ENCODE data around the gene KLHL1.

KLHL1 gene

GRCh38 chr13:69857183-69857821 is 250.9 kb downstream of the KLHL1 start:
- DNase-seq = peak; percentile 65

DNA sequence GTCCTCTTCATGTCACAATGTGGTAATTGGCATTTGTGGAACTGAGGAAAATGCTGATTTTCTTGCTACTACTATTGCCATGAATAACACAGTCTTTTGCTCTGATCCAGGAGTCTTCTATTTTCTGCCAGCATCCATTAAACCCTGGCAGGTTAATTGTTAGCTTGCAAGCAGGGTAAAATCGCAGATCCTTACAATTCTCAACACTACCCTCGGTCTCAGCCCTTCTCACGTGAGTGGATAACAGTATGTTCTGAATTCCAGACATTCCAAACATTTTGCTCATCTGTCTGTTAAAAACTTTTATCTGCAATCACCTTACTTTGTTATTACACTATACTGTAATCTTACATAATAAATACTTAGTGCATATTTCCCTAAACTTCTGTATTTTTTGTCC is 251.9 kb downstream of the KLHL1 start:
- no peak for DNase-seq

- no peak for DNase-seq
These were observed 279.7 kb downstream of the KLHL1 start for GRCh38 chr13:69828527-69828926.

DNA sequence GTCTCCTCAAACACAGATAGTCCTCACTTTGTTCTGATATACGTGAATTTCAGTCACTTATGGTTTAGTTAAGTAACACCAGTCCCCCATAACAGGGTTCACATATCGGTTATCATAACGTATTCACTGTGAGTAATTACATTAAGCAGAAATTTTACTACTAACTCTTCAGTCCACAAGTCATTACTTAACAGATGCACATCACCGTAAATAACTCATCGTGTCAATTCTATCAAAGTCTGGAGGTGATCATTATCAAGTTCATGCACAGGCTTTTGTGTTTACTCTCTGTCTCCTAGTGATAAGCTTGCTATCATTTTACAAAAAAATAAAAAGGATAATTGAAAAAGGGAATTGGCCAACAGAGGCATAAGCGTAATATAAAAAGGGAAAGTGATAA is 288.1 kb downstream of the KLHL1 start:
- no peak for DNase-seq

GRCh38 chr13:69817333-69817869 is 290.9 kb downstream of the KLHL1 start:
- DNase-seq = no peak

GRCh38 chr13:69809152-69809551 is 299.1 kb downstream of the KLHL1 start:
- no peak for DNase-seq

DNA sequence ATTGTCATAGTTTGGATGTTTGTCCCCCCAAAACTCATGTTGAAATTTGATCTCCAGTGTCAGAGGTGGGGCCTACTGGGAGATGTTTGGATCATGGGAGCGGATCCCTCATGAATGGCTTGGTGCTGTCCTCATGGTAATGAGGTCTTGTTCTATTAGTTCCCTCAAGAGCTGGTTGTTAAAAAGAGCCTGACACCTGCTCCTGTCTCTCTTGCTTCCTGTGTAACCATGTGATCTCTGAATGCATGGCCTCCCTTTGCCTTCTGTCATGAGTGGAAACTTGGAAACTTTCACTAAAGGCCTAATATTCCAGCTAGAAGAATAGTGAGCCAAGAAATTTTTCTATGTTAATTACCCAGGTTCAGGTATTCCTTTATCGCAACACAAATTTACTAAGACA is 312.0 kb downstream of the KLHL1 start:
- DNase-seq = no peak

DNA sequence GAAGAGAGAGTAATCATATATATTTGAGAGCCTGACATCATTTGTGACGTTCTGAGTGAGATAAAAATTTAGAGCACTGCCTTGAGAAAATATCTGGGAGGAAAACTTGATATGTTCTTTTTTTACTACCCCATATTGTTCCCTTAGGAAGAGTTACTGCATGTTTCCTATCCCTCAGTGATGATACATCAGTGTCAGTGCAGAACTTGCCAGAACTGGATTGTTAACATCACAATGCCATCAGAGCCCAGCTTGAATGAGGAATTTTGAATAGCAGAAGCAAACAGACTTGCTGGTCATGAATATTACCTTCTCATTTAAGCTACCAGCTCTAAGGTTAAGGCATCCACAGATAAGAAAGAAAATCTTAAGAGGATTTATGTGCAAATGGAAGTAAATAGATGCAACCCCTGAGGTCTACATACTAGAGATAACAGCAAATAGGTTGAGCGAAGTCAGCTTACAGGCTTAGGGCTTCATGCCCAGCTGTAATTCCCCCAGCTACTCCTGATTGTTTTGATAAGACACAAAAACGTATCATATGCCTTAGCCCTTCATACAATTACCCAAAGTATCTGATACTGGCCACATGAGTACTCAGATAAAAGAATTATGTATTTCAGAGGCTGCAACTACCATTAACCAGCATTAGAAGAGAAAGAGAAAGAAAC is 314.3 kb downstream of the KLHL1 start:
- no peak for DNase-seq

DNA sequence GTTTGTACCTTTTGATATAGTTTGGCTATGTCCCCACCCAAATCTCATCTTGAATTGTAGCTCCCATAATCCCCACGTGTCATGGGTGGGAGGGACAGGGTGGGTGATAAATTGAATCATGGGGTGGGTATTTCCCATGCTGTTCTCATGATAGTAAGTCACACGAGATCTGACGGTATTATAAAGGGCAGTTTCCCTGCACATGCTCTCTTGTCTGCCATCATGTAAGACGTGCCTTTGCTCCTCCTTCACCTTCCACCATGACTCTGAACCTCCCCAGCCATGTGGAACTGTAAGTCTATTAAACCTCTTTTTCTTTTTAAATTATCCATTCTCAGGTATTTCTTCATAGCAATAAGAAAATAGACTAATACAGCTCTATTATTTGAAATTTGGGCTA is 331.3 kb downstream of the KLHL1 start:
- no peak for DNase-seq

- no peak for DNase-seq
These were observed 338.6 kb downstream of the KLHL1 start for GRCh38 chr13:69769608-69770007.

- DNase-seq = no peak
These were observed 346.7 kb downstream of the KLHL1 start for GRCh38 chr13:69761581-69761980.

DNA sequence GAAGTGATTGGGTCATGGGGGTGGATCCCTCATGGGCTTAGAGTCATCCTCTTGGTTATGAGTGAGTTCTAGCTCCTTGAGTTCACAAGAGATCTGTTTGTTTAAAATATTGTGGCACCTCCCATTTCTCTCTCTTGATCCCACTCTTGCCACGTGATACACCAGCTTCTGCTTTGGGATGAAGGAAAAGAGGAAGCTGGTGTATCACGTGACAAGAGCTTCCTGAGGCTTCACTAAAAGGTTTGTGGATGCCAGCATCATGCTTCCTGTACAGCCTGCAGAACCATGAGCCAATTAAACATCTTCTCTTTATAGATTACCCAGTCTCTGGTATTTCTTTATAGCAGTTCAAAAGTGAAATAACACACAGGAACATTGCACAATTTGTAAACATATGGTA is 353.2 kb downstream of the KLHL1 start:
- no peak for DNase-seq

- DNase-seq = no peak
These were observed 357.0 kb downstream of the KLHL1 start for GRCh38 chr13:69751259-69751658.

- DNase-seq = no peak
These were observed 370.9 kb downstream of the KLHL1 start for GRCh38 chr13:69737129-69737935.

DNA sequence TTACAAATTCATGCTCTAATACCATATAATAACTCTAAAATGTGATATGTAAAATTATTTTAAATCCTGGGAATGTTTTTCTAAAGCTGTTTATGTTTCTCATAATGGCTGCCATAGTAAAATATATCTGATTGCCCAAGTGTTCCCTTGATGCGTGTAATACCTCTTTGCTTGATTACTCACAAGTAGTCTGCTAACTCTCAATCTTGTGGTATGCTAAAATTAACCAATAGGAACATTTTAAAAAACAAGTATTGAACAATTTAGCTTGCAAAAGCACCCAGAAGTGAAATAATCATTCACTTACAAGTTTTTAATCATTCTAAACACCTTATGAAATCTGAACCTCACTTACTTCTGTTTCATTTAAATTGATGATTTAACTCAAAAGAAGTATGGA is 386.6 kb downstream of the KLHL1 start:
- no peak for DNase-seq

GRCh38 chr13:69720278-69720983 is 387.8 kb downstream of the KLHL1 start:
- no peak for DNase-seq

- no peak for DNase-seq
These were observed 401.4 kb downstream of the KLHL1 start for GRCh38 chr13:69706807-69707206.

DNA sequence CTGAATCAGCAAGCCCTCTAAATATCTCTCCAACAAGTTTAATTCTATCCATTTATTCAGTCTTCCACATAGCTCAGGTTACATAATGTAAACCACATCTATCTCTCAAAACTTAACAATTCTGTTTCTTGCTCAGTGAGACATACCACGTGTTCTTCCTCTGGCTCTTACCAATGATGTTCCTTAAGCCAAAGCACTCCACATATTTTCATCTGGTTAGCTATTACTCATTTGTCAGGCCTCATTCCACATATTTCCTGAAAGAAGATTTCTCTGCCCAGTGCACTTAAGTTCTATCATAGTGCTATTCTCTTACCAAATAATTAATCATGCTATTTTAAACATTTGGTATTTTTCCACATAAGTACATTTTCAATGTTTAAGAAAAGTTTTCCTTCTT is 403.9 kb downstream of the KLHL1 start:
- DNase-seq = no peak

DNA sequence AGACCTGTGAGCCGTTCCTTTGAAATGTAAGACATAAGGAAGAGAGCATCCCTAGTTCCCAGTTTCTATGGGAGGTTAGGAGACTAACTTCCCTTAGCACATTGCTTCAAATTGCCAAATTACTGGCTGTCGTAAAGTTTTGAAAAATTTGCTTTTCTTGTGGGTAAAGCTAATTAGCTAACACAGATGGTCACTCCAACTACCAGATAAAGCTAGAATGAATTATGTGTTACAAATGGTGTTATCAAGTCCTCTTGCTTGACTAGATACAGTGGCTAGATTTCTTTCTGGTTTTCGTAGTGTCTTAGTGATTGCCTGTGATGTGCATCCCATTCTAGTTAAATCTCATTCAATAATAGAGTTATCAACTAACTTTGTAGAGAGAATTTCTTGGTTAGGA is 417.3 kb downstream of the KLHL1 start:
- no peak for DNase-seq

DNA sequence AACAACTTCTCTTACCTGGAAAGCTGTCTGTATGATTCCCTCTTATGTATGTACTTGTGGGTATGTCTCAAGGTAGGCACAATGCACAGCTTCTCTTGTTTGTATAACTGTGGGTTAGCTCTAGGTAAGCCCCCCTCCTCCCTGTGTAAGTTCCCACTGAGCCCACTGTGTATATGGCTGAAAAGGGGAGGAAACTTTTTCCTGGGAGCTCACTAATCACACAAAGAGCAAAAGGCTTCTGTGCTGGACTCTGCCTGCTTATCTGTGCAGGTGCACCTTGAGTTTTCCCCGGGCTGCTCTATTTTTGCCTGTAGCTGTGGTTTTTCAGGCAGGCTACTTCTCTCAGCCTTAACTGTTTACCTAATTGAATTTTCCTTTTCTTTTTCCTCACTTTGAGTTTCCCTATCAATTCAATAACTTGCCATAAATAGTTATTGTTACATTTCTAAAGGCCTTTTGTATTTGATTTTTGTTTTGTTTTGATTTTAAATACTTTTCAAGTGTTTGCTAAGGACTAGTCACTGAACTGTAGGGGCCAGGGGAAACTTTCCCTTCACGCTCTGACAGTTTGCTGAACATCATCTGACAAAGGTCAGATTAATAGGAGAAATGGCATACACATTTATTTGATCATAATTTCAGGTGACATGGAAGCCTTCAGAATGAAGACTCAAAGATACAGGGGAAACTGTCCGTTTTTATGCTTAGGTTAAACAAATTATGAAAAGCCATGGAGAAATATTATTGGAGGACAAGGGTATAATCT is 424.1 kb downstream of the KLHL1 start:
- no peak for DNase-seq

DNA sequence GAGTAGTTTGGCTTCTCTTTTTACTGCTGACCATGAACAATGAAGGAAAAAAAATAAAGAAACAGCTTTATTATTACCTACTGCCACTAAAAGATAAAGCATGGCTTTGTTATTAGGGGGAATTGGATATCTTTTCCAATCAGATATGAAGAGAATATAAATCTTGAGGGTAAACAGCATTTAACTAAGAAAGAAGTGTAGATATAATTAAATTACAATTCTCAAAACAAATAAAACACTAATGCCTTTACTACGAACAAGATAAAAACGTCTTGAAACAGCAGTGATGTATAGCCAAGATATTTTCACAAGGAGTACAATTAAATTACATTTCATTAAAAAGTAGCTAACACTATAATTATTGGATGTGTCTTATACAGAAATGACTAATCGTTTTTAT is 426.5 kb downstream of the KLHL1 start:
- DNase-seq = no peak

DNA sequence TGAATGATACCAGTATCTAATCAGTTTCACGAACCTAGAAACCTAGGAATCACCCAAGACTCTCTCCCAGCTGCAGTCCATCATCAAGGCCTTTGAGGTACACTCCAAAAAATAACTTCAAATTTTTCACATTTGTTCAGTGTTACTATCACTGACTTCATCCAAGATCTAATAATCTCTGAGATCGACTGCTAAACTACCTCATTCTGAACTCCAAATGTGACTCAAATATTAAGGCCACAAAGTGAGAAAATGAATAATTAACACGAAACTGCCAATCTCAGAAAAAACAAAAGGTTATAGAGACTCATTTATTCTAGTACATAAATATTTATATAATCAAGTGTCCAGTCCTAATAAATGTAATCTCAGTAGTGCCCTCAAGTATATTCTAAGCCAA is 430.9 kb downstream of the KLHL1 start:
- DNase-seq = no peak

All from suppressor macrophage treated with lipopolysaccharide for 4 hours (primary cell).